ENCODE measurements around the gene CREB5. TPM values are rescaled to one million over a fixed set of nuclear protein-coding genes. Genes with fewer than 3 reads are reported as not detected.

CREB5 gene
- total RNA-seq, 3 donors from 2014 or later = 17.3 to 19.7 (median 18.0) TPM

GRCh38 chr7:28440055-28440601 is 27.8 kb downstream of the CREB5 start:
- H3K27me3 ChIP-seq = no peaks in the 10 kb centered on the region
- H3K4me1 ChIP-seq = no peaks in the 10 kb centered on the region
- no peak overlapping the region for H3K4me3 ChIP-seq
- no peak for DNase-seq (ENCODE audit: low spot score in 2 of 2)
- no peaks in the 10 kb centered on the region for H3K36me3 ChIP-seq
- TF ChIP-seq CTCF (IDR thresholded peaks at IDR 0.05) (no peak), POLR2A (IDR thresholded peaks at IDR 0.05) (no peak), POLR2AphosphoS5 (IDR thresholded peaks at IDR 0.05) (no peak)
- no peaks in the 10 kb centered on the region for H3K9me3 ChIP-seq
- intact Hi-C loops (cut with DNase I; ENCODE audit: low total_unique reads) = no loop called here
- H3K27ac ChIP-seq = no peak overlapping the region

- no peaks in the 10 kb centered on the region for H3K4me1 ChIP-seq
- no peak for DNase-seq (ENCODE audit: low spot score in 2 of 2)
- TF ChIP-seq POLR2AphosphoS5 (IDR thresholded peaks at IDR 0.05) = no peak
- TF ChIP-seq CTCF (IDR thresholded peaks at IDR 0.05) = no peak
- no peak for TF ChIP-seq POLR2A (IDR thresholded peaks at IDR 0.05)
- H3K36me3 ChIP-seq = no peaks in the 10 kb centered on the region
- H3K9me3 ChIP-seq = no peaks in the 10 kb centered on the region
- intact Hi-C loops (cut with DNase I; ENCODE audit: low total_unique reads) = no loop called here
- no peak overlapping the region for H3K4me3 ChIP-seq
- H3K27me3 ChIP-seq = no peaks in the 10 kb centered on the region
- no peak overlapping the region for H3K27ac ChIP-seq
Measured at GRCh38 chr7:28442540-28443420, 30.5 kb downstream of the CREB5 start.

GRCh38 chr7:28446131-28446530 is 33.8 kb downstream of the CREB5 start:
- intact Hi-C loops (cut with DNase I; ENCODE audit: low total_unique reads) = no loop called here
- Histone ChIP-seq H3K9me3 (no peaks in the 10 kb centered on the region), H3K27me3 (no peaks in the 10 kb centered on the region), H3K36me3 (no peaks in the 10 kb centered on the region), H3K4me3 (no peak overlapping the region), H3K4me1 (no peaks in the 10 kb centered on the region), H3K27ac (no peak overlapping the region)
- no peak for TF ChIP-seq POLR2AphosphoS5 (IDR thresholded peaks at IDR 0.05)
- TF ChIP-seq POLR2A (IDR thresholded peaks at IDR 0.05) = no peak
- TF ChIP-seq CTCF (IDR thresholded peaks at IDR 0.05) = no peak
- DNase-seq (ENCODE audit: low spot score in 2 of 2) = no peak

GRCh38 chr7:28447071-28447470 is 34.8 kb downstream of the CREB5 start:
- Histone ChIP-seq H3K4me3 (no peak overlapping the region), H3K9me3 (no peaks in the 10 kb centered on the region), H3K4me1 (no peaks in the 10 kb centered on the region), H3K27ac (no peak overlapping the region), H3K27me3 (no peaks in the 10 kb centered on the region), H3K36me3 (no peaks in the 10 kb centered on the region)
- intact Hi-C loops (cut with DNase I; ENCODE audit: low total_unique reads) = no loop called here
- no peak for TF ChIP-seq CTCF (IDR thresholded peaks at IDR 0.05)
- no peak for TF ChIP-seq POLR2A (IDR thresholded peaks at IDR 0.05)
- TF ChIP-seq POLR2AphosphoS5 (IDR thresholded peaks at IDR 0.05) = no peak
- DNase-seq (ENCODE audit: low spot score in 2 of 2) = no peak

- TF ChIP-seq CTCF (IDR thresholded peaks at IDR 0.05) (no peak), POLR2AphosphoS5 (IDR thresholded peaks at IDR 0.05) (no peak), POLR2A (IDR thresholded peaks at IDR 0.05) (no peak)
- DNase-seq (ENCODE audit: low spot score in 2 of 2) = no peak
- intact Hi-C loops (cut with DNase I; ENCODE audit: low total_unique reads) = no loop called here
- Histone ChIP-seq H3K36me3 (no peaks in the 10 kb centered on the region), H3K4me3 (no peak overlapping the region), H3K4me1 (no peaks in the 10 kb centered on the region), H3K27me3 (no peaks in the 10 kb centered on the region), H3K9me3 (no peaks in the 10 kb centered on the region), H3K27ac (no peak overlapping the region)
Measured at GRCh38 chr7:28448708-28449107, 36.4 kb downstream of the CREB5 start.

Measured in breast epithelium (tissue), 4 donors.